ENCODE results near the gene ATXN7L3.

DNA sequence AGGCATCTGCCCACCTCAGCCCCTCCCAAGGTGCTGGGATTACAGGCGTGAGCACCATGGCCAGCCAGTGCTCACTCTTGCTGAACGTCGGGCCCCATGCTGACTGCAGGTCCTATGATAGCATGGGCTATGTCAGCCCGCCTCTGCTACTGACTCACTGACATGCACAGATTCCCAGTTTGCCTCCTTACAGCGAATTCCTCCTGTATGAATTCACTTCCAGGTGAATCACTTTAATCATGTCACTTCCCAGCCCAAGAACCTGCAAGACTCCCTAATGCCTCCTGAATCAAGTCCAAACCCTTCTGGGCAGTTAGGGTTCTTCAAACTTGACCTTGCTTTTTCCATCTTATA is 35.9 kb upstream of the ATXN7L3 start:
- TF ChIP-seq CTCF (IDR thresholded peaks at IDR 0.05; ENCODE audit: insufficient read depth, low read length, poor library complexity, severe bottlenecking), result no peak
- TF ChIP-seq EZH2phosphoT487 (conservative IDR thresholded peaks at IDR 0.05; ENCODE audit: low read length), result no peak
